Mesendoderm (in vitro differentiated cells): ENCODE measurements around the gene C1QTNF8.
A peak's percentile ranks its signal among the peaks of the same experiment; 100 is the strongest.

ENCODE experiments used
- DNase-seq: peaks from one replicate; pipeline ENCODE4 v3.0.0; 2013
- H2AK5ac ChIP-seq: 2 replicates; pipeline ENCODE4 v1.6.1; 2013; ENCODE audit warnings: low read length, inconsistent platforms
- H2BK120ac ChIP-seq: 2 replicates; pipeline ENCODE4 v1.6.1; 2013; ENCODE audit warnings: low read depth, mild to moderate bottlenecking, low read length, moderate library complexity, mixed read lengths
- H2BK15ac ChIP-seq: replicated peaks from 2 replicates; pipeline ENCODE4 v1.6.1; 2013; ENCODE audit warnings: low read depth, mild to moderate bottlenecking, moderate library complexity
- H2BK5ac ChIP-seq: 2 replicates; pipeline ENCODE4 v1.6.1; 2013; ENCODE audit warnings: low read length, inconsistent platforms
- H3K18ac ChIP-seq: 2 replicates; pipeline ENCODE4 v1.6.1; 2013; ENCODE audit warnings: mild to moderate bottlenecking, low read length, mixed read lengths
- H3K23ac ChIP-seq: one replicate; pipeline ENCODE4 v1.6.1; 2013; ENCODE audit warnings: low read length
- H3K27ac ChIP-seq: 2 replicates; pipeline ENCODE4 v1.5.1; 2013; ENCODE audit warnings: low read depth, mild to moderate bottlenecking, inconsistent platforms, low read length, moderate library complexity
- H3K27me3 ChIP-seq: 2 replicates; pipeline ENCODE4 v1.6.1; 2013; ENCODE audit warnings: low read length, control low read depth, mild to moderate bottlenecking, inconsistent platforms; ENCODE audit not compliant: insufficient read depth, poor library complexity
- H3K36me3 ChIP-seq: 2 replicates; pipeline ENCODE4 v1.6.1; 2013; ENCODE audit warnings: low read length, inconsistent platforms; ENCODE audit not compliant: control insufficient read depth, insufficient read depth
- H3K4ac ChIP-seq: one replicate; pipeline ENCODE4 v1.6.1; 2013; ENCODE audit warnings: low read depth, mild to moderate bottlenecking, low read length, moderate library complexity
- H3K4me1 ChIP-seq: 2 replicates; pipeline ENCODE4 v1.6.1; 2013; ENCODE audit warnings: low read depth, low read length, inconsistent platforms; ENCODE audit not compliant: control insufficient read depth
- H3K4me2 ChIP-seq: 2 replicates; pipeline ENCODE4 v1.6.1; 2013; ENCODE audit warnings: low read length
- H3K4me3 ChIP-seq: 2 replicates; pipeline ENCODE4 v1.5.1; 2013; ENCODE audit warnings: mild to moderate bottlenecking, low read length
- H3K56ac ChIP-seq: one replicate; pipeline ENCODE4 v1.6.1; 2013; ENCODE audit warnings: low read length
- H3K79me1 ChIP-seq: 2 replicates; pipeline ENCODE4 v1.6.1; 2013; ENCODE audit warnings: low read length, inconsistent platforms
- H3K79me2 ChIP-seq: 2 replicates; pipeline ENCODE4 v1.6.1; 2013; ENCODE audit warnings: mild to moderate bottlenecking, low read length; ENCODE audit not compliant: control insufficient read depth, insufficient read depth
- H3K9ac ChIP-seq: 2 replicates; pipeline ENCODE4 v1.6.1; 2013; ENCODE audit warnings: low read length, inconsistent platforms
- H4K5ac ChIP-seq: one replicate; pipeline ENCODE4 v1.6.1; 2013; ENCODE audit warnings: low read length
- H4K8ac ChIP-seq: one replicate; pipeline ENCODE4 v1.6.1; 2013; ENCODE audit warnings: low read depth, mild to moderate bottlenecking, control low read depth, low read length, moderate library complexity
- WGBS: extraction: QIAGEN DNeasy Blood & Tissue Kit; methylation state at CpG from one replicate; pipeline ENCODE4 v1.1.7; 2013; ENCODE audit warnings: low lambda C conversion rate, missing lambda C conversion rate; ENCODE audit not compliant: insufficient coverage; ENCODE audit errors: extremely low coverage; 5-methylcytosine and 5-hydroxymethylcytosine counted together

The C1QTNF8 gene

DNA sequence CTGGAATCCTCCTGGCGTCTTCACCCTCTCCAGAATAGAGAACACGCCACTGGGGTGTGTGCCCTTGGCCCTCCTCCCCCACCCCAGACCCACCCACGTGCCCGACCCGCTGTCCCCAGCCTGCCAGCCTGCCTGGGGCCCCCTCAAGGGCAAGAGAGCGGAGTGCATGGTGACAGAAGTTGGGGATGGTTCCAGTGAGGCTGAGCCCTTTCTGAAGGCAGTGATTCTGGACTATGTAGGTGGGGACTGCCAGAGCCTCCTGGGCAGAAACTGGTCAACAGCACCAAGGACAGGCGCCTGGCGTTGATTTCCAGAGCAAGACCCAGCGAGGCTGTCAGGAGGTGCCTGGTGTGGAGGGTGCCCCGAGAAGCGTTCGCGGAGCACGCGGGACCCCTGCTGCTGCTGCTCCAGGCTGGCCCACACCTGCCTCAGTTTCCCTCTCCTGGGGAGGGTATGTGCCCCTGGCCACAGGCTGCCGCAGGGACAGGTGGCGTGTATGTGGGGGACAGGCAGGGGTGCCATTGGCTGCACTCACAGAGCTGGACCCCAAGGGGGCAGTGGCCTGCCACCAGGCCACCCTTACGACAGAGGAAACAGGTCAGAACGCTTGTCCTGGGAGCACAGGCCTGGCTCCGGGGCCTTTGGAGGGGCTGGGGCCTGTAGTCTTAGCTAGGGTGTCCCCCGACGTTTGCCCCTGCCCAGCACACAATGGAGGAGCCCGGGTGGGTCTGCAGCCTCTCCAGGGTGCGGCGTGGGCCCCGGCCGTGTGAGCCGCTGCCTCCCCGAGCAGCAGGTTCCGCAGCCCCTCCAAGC, 22.3 kb downstream of the C1QTNF8 start:
- H4K5ac ChIP-seq = no peak overlapping the region
- no peak overlapping the region for H2BK5ac ChIP-seq
- no peak overlapping the region for H3K9ac ChIP-seq
- H3K79me1 ChIP-seq = no peaks in the 10 kb centered on the region
- H2AK5ac ChIP-seq = no peak overlapping the region
- no peak overlapping the region for H3K27ac ChIP-seq
- H3K4ac ChIP-seq = no peak overlapping the region
- H3K4me2 ChIP-seq = no peak overlapping the region
- no peak overlapping the region for H2BK120ac ChIP-seq
- H3K79me2 ChIP-seq = no peaks in the 10 kb centered on the region
- H3K4me1 ChIP-seq = no peaks in the 10 kb centered on the region
- no peak overlapping the region for H4K8ac ChIP-seq
- no peak overlapping the region for H2BK15ac ChIP-seq
- no peak overlapping the region for H3K4me3 ChIP-seq
- H3K36me3 ChIP-seq = no peaks in the 10 kb centered on the region
- peak; percentile 37 for DNase-seq
- no CpG with 5 or more reads among the region's 30 CpGs for WGBS
- no peak overlapping the region for H3K18ac ChIP-seq
- H3K56ac ChIP-seq = no peak overlapping the region
- H3K27me3 ChIP-seq = no peaks in the 10 kb centered on the region
- H3K23ac ChIP-seq = no peak overlapping the region

DNA sequence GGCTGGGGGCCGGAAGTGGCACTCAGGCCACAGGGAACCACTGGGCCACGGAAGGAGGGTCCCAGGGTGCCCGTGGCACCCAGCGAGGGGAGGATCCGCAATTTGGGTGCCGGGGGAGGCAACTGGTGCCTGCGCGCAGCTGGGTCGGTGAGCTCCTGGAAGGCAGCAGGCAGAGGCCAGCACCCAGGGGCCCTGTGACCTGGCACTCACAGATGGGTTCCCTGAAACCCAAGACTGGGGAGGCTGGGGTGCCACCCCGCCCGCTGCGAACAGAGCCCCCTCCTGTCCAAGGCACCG, 22.8 kb downstream of the C1QTNF8 start:
- no peak overlapping the region for H3K4ac ChIP-seq
- H2BK15ac ChIP-seq = no peak overlapping the region
- H3K56ac ChIP-seq = no peak overlapping the region
- no peaks in the 10 kb centered on the region for H3K36me3 ChIP-seq
- H4K8ac ChIP-seq = no peak overlapping the region
- no peaks in the 10 kb centered on the region for H3K79me2 ChIP-seq
- H3K9ac ChIP-seq = no peak overlapping the region
- no peak overlapping the region for H3K4me2 ChIP-seq
- H2AK5ac ChIP-seq = no peak overlapping the region
- no peak overlapping the region for H3K18ac ChIP-seq
- no peaks in the 10 kb centered on the region for H3K4me1 ChIP-seq
- no peaks in the 10 kb centered on the region for H3K27me3 ChIP-seq
- no peak overlapping the region for H2BK5ac ChIP-seq
- H3K27ac ChIP-seq = no peak overlapping the region
- no CpG with 5 or more reads among the region's 13 CpGs for WGBS
- DNase-seq = no peak
- H2BK120ac ChIP-seq = no peak overlapping the region
- no peaks in the 10 kb centered on the region for H3K79me1 ChIP-seq
- no peak overlapping the region for H3K23ac ChIP-seq
- no peak overlapping the region for H4K5ac ChIP-seq
- no peak overlapping the region for H3K4me3 ChIP-seq

DNA sequence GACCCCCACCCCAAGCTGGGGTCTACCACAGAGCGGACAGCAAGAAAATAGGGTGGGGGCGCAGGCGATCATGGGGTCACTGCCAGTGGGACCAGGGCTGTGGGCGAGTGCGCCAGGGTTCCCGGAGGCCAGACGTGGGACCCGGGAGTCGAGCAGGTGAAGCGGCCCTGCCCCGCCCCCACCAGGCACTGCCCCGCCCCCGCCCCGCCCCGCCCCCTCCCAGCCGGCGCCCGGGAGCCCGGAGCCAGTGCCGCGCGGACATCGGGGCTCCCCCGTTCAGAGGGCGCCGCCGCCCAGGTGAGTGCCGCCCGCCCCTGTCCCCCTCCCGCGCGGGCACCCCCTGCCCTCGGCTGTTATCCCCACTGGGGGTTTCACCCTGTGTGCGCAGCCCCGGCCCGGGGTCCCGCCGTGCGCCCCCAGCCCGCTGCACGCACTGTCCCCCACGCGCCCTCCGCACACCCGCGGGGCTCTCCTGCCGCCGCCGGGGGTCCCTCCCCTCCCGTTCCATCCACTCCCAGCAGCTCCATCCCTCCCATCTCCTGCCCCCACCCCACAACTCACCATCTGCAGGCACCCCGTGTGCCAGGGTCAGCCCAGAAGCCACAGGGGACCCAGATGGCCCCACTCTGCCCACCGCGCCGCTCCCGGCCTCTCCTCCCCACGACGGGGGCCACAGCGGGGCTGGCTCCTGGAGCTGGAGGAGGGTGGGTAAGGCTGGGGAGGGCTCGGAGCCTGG, 23.4 kb downstream of the C1QTNF8 start, which contains the start of gene SSTR5:
Gene SSTR5, plus strand, starts transcription at position 222 of the 736 bp plus-strand sequence. CDS start 6,122 bp downstream, outside the sequence.
- Histone ChIP-seq H3K4me1 (no peaks in the 10 kb centered on the region), H3K4me2 (no peak within 1 kb of the TSS), H4K5ac (no peak within 1 kb of the TSS), H3K4ac (no peak within 1 kb of the TSS), H3K79me1 (no peaks in the 10 kb centered on the region), H2AK5ac (no peak within 1 kb of the TSS), H3K18ac (no peak within 1 kb of the TSS), H3K9ac (no peak within 1 kb of the TSS), H3K4me3 (no peak within 1 kb of the TSS), H3K56ac (no peak within 1 kb of the TSS), H3K36me3 (no peaks in the 10 kb centered on the region), H3K79me2 (no peaks in the 10 kb centered on the region), H2BK5ac (no peak within 1 kb of the TSS), H3K23ac (no peak within 1 kb of the TSS), H3K27me3 (no peaks in the 10 kb centered on the region), H4K8ac (no peak within 1 kb of the TSS), H2BK15ac (no peak within 1 kb of the TSS), H3K27ac (no peak within 1 kb of the TSS), H2BK120ac (no peak within 1 kb of the TSS)
- no peak for DNase-seq
- WGBS = no CpG with 5 or more reads among the region's 59 CpGs

DNA sequence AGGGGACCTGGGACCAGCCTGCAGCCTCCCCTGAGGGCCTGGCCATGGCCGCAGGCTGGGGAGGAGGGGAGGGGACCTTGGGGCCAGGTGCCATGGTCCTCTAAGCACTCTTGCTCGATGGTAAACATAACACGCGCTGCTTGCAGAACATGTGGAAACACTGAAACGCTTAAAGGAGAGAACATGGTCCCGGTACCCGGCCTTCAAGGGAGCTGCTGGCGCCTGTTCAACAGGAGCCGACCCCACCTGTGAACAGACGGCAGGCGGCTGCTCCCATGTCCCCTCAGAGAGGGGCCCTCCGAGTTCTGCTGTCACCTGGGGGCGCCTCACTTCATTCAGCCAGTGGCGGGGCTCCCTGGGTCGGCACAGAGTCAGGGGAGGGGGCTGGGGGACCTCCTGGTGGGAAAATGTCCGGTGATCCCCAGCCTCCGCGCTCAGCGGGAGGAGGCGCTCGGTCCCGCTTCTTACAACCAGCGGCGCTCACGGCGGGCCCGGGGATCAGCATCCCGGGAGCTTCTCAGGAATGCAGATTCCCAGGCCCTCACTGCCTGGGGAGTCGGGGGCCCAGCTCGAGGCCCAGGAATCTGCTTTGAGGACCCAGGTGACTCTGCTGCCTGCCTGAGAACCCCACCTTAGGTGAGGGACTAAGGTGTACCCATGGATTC, 24.4 kb downstream of the C1QTNF8 start:
- Histone ChIP-seq H2BK5ac (no peak overlapping the region), H3K27me3 (no peaks in the 10 kb centered on the region), H3K56ac (no peak overlapping the region), H3K79me2 (no peaks in the 10 kb centered on the region), H3K79me1 (no peaks in the 10 kb centered on the region), H3K4me3 (no peak overlapping the region), H2BK120ac (no peak overlapping the region), H2BK15ac (no peak overlapping the region), H4K5ac (no peak overlapping the region), H4K8ac (no peak overlapping the region), H3K9ac (no peak overlapping the region), H3K4ac (no peak overlapping the region), H3K23ac (no peak overlapping the region), H3K27ac (no peak overlapping the region), H3K4me1 (no peaks in the 10 kb centered on the region), H3K18ac (no peak overlapping the region), H3K4me2 (no peak overlapping the region), H2AK5ac (no peak overlapping the region), H3K36me3 (no peaks in the 10 kb centered on the region)
- no peak for DNase-seq
- no CpG with 5 or more reads among the region's 30 CpGs for WGBS

DNA sequence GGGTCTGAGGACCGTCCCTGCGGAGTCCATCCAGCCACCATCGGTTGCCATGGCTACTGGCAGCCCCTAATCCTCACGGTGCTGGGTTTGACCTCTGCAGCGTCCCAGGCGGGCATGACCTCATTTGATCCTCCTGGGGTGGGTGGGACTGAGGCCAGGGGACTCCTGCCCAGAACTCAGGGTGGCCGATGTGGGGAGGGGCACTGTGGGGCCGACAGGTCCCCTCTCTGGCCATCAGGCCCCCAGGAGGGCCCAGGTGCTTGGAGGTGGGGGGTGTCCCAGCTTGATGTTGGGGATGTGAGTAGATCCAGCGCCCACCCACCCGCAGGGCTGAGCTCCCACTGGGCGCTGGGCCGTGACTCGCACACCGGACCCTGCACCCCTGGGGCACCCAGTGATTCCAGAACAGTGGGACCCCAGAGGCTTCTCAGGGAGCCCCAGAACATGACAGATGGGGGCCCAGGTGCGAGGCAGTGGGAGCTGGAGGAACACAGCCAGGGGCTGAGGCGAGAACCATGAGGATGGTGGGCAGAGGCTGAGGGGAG, 25.1 kb downstream of the C1QTNF8 start:
- H2BK5ac ChIP-seq = no peak overlapping the region
- DNase-seq = no peak
- no peak overlapping the region for H4K8ac ChIP-seq
- no peak overlapping the region for H3K56ac ChIP-seq
- WGBS = no CpG with 5 or more reads among the region's 16 CpGs
- no peak overlapping the region for H2AK5ac ChIP-seq
- no peaks in the 10 kb centered on the region for H3K27me3 ChIP-seq
- H3K27ac ChIP-seq = no peak overlapping the region
- H3K23ac ChIP-seq = no peak overlapping the region
- H3K79me2 ChIP-seq = no peaks in the 10 kb centered on the region
- no peak overlapping the region for H3K4me3 ChIP-seq
- no peak overlapping the region for H3K9ac ChIP-seq
- no peaks in the 10 kb centered on the region for H3K4me1 ChIP-seq
- H3K4me2 ChIP-seq = no peak overlapping the region
- no peak overlapping the region for H2BK120ac ChIP-seq
- no peak overlapping the region for H3K4ac ChIP-seq
- H3K79me1 ChIP-seq = no peaks in the 10 kb centered on the region
- no peak overlapping the region for H3K18ac ChIP-seq
- H4K5ac ChIP-seq = no peak overlapping the region
- no peaks in the 10 kb centered on the region for H3K36me3 ChIP-seq
- H2BK15ac ChIP-seq = no peak overlapping the region
